Measurements from ENCODE around the gene SYF2. TPM values are rescaled to one million over a fixed set of nuclear protein-coding genes. Genes with fewer than 3 reads are reported as not detected.

SYF2 gene
- total and polyA plus RNA-seq, 2 of the 13 experiments (the other 11 are each of a cell fraction or from before 2014, with no cell fraction given) = 17.8 to 34.1 TPM

DNA sequence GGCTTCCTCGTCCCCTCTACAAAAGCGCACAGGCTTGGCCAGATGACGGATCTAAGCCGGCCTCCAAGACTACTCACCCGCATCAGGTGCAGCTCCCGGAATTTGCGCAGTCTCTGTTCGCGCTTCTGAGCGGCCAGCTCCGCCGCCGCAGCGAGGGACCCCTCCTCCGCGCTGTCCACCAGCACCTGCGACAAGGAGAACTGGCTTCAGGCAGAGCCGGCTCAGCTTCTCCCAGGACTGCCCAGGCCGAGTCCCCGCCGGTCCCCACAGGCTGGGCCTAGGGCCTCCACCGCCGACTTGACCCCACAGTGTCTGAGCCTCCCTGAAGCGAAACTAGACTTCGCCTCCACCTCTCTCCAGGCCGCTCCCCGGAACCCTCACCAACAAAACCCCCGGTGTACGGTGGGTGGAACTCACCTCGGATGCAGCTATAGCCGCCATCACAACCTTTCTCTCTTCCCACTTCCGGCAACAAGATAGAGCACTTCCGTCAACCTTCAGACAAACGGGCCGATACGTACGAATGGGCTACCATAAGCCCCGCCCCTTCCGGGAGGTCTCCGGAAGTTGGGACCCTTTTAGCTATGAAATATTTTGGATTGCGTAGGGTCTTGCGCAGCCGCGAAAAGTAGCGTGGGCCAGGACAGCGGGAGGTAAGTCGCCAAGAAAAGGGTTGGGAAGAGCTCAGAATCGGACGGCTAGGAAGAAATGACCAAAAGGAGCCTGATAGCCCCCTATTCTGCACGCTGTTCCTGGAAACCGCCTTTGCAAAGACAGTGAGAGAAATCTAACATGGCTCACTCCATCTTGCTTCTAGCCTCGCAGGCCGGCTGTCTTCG, at the start of gene SYF2 (continued):
- TF ChIP-seq ZBTB46 (CRISPR knock-in tag; IDR thresholded peaks at IDR 0.05; ENCODE audit: borderline replicate concordance) = no peak
- TF ChIP-seq ESRRA (CRISPR knock-in tag; IDR thresholded peaks at IDR 0.05; ENCODE audit: low read depth) = peak; percentile 38; the same call in 1 of the 2 replicates
- TF ChIP-seq POLR2G (IDR thresholded peaks at IDR 0.05; ENCODE audit: low read depth, low read length) = peak; percentile 91
- TF ChIP-seq ZNF569 (CRISPR knock-in tag; IDR thresholded peaks at IDR 0.05; ENCODE audit: borderline replicate concordance) = no peak
- TF ChIP-seq, protein P1, sequence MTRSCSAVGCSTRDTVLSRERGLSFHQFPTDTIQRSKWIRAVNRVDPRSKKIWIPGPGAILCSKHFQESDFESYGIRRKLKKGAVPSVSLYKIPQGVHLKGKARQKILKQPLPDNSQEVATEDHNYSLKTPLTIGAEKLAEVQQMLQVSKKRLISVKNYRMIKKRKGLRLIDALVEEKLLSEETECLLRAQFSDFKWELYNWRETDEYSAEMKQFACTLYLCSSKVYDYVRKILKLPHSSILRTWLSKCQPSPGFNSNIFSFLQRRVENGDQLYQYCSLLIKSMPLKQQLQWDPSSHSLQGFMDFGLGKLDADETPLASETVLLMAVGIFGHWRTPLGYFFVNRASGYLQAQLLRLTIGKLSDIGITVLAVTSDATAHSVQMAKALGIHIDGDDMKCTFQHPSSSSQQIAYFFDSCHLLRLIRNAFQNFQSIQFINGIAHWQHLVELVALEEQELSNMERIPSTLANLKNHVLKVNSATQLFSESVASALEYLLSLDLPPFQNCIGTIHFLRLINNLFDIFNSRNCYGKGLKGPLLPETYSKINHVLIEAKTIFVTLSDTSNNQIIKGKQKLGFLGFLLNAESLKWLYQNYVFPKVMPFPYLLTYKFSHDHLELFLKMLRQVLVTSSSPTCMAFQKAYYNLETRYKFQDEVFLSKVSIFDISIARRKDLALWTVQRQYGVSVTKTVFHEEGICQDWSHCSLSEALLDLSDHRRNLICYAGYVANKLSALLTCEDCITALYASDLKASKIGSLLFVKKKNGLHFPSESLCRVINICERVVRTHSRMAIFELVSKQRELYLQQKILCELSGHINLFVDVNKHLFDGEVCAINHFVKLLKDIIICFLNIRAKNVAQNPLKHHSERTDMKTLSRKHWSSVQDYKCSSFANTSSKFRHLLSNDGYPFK (CRISPR knock-in tag; IDR thresholded peaks at IDR 0.05; ENCODE audit: borderline replicate concordance) = peak; percentile 62; the same call in 1 of the 2 replicates
- TF ChIP-seq ZNF350 (CRISPR knock-in tag; IDR thresholded peaks at IDR 0.05; ENCODE audit: borderline replicate concordance, low read depth) = peak; percentile 36; the same call in 1 of the 2 replicates
- TF ChIP-seq, protein P2, sequence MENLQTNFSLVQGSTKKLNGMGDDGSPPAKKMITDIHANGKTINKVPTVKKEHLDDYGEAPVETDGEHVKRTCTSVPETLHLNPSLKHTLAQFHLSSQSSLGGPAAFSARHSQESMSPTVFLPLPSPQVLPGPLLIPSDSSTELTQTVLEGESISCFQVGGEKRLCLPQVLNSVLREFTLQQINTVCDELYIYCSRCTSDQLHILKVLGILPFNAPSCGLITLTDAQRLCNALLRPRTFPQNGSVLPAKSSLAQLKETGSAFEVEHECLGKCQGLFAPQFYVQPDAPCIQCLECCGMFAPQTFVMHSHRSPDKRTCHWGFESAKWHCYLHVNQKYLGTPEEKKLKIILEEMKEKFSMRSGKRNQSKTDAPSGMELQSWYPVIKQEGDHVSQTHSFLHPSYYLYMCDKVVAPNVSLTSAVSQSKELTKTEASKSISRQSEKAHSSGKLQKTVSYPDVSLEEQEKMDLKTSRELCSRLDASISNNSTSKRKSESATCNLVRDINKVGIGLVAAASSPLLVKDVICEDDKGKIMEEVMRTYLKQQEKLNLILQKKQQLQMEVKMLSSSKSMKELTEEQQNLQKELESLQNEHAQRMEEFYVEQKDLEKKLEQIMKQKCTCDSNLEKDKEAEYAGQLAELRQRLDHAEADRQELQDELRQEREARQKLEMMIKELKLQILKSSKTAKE (CRISPR knock-in tag; IDR thresholded peaks at IDR 0.05; ENCODE audit: borderline replicate concordance) = no peak
- TF ChIP-seq MXI1 (IDR thresholded peaks at IDR 0.05; ENCODE audit: borderline replicate concordance, low read depth, low read length) = peak; percentile 37; the same call in 1 of the 3 replicates
- peak; percentile 18; the same call in 1 of the 2 replicates for TF ChIP-seq ZZZ3 (CRISPR knock-in tag; IDR thresholded peaks at IDR 0.05; ENCODE audit: borderline replicate concordance)
- TF ChIP-seq FOSL1 (CRISPR knock-in tag; IDR thresholded peaks at IDR 0.05; ENCODE audit: borderline replicate concordance) = no peak
- TF ChIP-seq, protein P3, sequence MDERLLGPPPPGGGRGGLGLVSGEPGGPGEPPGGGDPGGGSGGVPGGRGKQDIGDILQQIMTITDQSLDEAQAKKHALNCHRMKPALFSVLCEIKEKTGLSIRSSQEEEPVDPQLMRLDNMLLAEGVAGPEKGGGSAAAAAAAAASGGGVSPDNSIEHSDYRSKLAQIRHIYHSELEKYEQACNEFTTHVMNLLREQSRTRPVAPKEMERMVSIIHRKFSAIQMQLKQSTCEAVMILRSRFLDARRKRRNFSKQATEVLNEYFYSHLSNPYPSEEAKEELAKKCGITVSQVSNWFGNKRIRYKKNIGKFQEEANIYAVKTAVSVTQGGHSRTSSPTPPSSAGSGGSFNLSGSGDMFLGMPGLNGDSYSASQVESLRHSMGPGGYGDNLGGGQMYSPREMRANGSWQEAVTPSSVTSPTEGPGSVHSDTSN (CRISPR knock-in tag; IDR thresholded peaks at IDR 0.05) = no peak
- peak; percentile 37; the same call in 1 of the 2 replicates for TF ChIP-seq IKZF5 (CRISPR knock-in tag; IDR thresholded peaks at IDR 0.05)
- peak; percentile 48; the same call in 1 of the 2 replicates for TF ChIP-seq YEATS4 (CRISPR knock-in tag; IDR thresholded peaks at IDR 0.05; ENCODE audit: borderline replicate concordance)
- TF ChIP-seq DNMT3B (CRISPR knock-in tag; conservative IDR thresholded peaks at IDR 0.05) = peak; percentile 66; the same call in 1 of the 2 replicates

Data from HepG2 (cell line).